Measurements from ENCODE around the gene ZBTB7C. TPM values are rescaled to one million over a fixed set of nuclear protein-coding genes. Genes with fewer than 3 reads are reported as not detected.

The ZBTB7C gene
- total RNA-seq, 2 donors from 2014 or later = 25.1 to 36.4 TPM

- no peaks in the 10 kb centered on the region for H3K36me3 ChIP-seq
- H3K4me3 ChIP-seq = no peak overlapping the region
- H3K9me3 ChIP-seq = no peaks in the 10 kb centered on the region
- no peak for DNase-seq
- intact Hi-C loops (cut with DNase I) = no loop called here
- H3K27ac ChIP-seq = no peak overlapping the region
- TF ChIP-seq CTCF (IDR thresholded peaks at IDR 0.05) = no peak
- H3K27me3 ChIP-seq = no peaks in the 10 kb centered on the region
- no peaks in the 10 kb centered on the region for H3K4me1 ChIP-seq
- H3K9ac ChIP-seq (ENCODE audit: low read depth in 2 of 2, low read length in 2 of 2) = no peak overlapping the region
These were observed 23.6 kb downstream of the ZBTB7C start for GRCh38 chr18:48385596-48385995.

DNA sequence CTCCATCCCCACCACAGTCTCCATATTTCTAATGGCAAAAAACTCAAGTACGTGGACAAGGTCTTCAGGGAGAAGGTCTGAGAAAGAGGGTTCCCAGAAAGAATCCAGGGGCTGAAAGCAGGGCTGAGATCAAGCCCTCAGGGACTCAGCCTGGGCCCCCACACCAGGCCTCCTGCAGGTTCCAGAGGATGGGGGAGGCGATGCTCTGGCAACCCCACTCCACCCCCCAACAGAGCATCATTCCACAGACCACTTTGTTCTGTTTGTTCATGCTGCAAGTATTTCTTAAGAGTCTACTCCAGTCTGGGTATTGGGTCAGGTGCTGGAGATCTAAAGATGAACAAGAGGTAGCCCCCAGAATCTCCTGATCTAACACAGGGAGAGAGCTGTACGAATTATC, 32.2 kb downstream of the ZBTB7C start:
- Histone ChIP-seq H3K9ac (ENCODE audit: low read depth in 2 of 2, low read length in 2 of 2) (no peak overlapping the region), H3K27me3 (no peaks in the 10 kb centered on the region), H3K27ac (no peak overlapping the region), H3K9me3 (no peaks in the 10 kb centered on the region), H3K36me3 (no peaks in the 10 kb centered on the region), H3K4me1 (no peaks in the 10 kb centered on the region), H3K4me3 (no peak overlapping the region)
- DNase-seq = no peak
- intact Hi-C loops (cut with DNase I) = no loop called here
- no peak for TF ChIP-seq CTCF (IDR thresholded peaks at IDR 0.05)

DNA sequence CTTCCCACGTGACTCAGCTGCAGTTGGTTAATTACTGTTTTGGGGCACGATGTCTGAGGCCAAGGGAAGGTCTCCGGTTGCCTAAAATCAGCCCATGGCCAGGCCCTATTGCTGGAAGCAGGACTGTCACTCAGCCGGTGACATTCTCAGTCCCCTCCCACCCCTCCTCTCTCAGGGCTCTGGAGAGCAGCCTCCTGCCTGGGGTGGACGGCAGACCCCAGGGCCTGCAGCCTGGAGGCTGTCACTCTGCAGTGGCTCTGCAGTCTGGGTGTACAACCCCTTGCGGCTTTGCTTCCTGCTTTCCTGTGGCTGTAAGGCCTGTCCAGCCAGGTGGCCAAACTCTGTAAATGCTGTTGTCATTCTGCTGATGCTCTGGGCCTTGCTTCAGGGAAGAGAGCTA, 32.8 kb downstream of the ZBTB7C start:
- no peak overlapping the region for H3K9ac ChIP-seq (ENCODE audit: low read depth in 2 of 2, low read length in 2 of 2)
- DNase-seq = no peak
- intact Hi-C loops (cut with DNase I) = no loop called here
- H3K36me3 ChIP-seq = no peaks in the 10 kb centered on the region
- H3K27ac ChIP-seq = no peak overlapping the region
- no peak overlapping the region for H3K4me3 ChIP-seq
- no peak for TF ChIP-seq CTCF (IDR thresholded peaks at IDR 0.05)
- no peaks in the 10 kb centered on the region for H3K9me3 ChIP-seq
- H3K27me3 ChIP-seq = no peaks in the 10 kb centered on the region
- H3K4me1 ChIP-seq = no peaks in the 10 kb centered on the region

DNA sequence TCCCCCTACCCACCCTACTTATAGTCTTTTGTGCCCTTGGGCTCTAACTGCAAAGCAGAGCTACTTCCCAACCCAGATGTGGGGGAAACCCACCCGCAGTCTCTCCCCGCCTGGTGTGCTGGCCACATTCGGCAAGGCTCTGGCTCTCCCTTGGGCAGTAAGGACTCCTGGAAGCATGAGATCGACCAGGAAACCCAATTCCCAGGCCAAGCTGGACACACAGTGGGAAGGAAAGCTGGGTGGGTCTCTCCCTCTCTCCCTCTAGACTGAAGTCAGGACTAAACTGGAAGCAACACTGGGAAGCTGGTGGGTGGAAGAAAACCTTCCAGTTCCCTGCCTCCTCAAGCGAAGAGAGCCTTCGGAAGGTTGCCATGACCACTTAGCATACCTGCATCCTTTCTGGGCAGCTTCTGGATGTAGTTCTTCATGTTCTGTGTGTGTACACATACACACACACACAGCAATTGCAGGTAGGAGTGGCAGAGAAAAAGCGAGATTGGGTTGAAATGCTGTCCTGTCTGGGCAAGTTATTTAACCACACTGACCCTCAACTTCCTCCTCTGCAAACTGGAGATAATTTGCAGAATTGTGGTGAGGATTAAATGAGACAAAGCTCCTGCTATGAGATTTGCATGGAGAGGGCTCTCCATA, 33.9 kb downstream of the ZBTB7C start:
- intact Hi-C loops (cut with DNase I) = no loop called here
- H3K4me1 ChIP-seq = no peaks in the 10 kb centered on the region
- no peaks in the 10 kb centered on the region for H3K27me3 ChIP-seq
- DNase-seq = no peak
- H3K9me3 ChIP-seq = no peaks in the 10 kb centered on the region
- no peak overlapping the region for H3K27ac ChIP-seq
- H3K4me3 ChIP-seq = no peak overlapping the region
- TF ChIP-seq CTCF (IDR thresholded peaks at IDR 0.05) = no peak
- no peaks in the 10 kb centered on the region for H3K36me3 ChIP-seq
- H3K9ac ChIP-seq (ENCODE audit: low read depth in 2 of 2, low read length in 2 of 2) = no peak overlapping the region

DNA sequence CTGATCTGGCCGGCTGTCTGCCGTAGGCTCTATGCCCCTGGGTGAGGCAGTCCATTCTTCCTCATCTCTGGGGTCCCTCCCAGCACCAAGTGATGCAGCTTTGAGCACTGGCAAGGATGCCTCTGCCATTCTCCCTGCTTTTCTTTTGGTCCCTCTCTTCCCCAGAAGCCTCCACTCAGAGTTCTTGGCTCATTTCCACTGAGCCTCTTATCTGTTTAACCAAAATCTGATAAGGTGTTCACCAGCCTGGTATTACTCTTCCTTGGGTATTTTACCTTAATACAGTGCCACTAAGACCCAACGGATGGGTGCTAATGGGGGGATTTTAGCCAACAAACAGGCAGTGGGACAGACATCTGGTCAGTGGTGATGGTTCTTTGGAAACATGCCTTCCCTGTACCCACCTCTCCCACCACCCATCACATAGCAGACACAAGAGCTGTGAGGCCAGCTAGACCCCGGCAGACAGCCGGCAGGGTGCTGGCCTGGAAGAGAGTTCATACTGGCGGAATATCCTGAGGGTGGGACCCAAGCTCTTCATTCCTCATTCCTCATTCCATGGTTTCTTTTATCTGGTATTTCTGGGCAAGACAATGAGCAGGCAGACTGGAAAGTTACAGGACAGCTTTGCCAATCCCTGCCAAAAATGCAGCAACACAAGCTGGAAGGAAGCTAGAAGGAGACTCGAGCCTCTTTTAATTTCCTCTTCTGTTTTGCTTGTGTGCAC, 34.6 kb downstream of the ZBTB7C start:
- intact Hi-C loops (cut with DNase I) = no loop called here
- Histone ChIP-seq H3K27ac (no peak overlapping the region), H3K4me3 (no peak overlapping the region), H3K27me3 (no peaks in the 10 kb centered on the region), H3K36me3 (no peaks in the 10 kb centered on the region), H3K9ac (ENCODE audit: low read depth in 2 of 2, low read length in 2 of 2) (no peak overlapping the region), H3K9me3 (no peaks in the 10 kb centered on the region), H3K4me1 (no peaks in the 10 kb centered on the region)
- TF ChIP-seq CTCF (IDR thresholded peaks at IDR 0.05) = no peak
- DNase-seq = no peak

Data from colonic mucosa (tissue), 4 donors.